Fibroblast of gingiva (primary cell): Measurements from ENCODE around the gene SLC4A3.
"Not testable (repeated sequence)": the region's sequence is repeated elsewhere in the genome, so short reads cannot be mapped to it uniquely, and the experiment has no call there.

Experiments
- DNase-seq: peaks from one replicate; pipeline ENCODE4 v3.0.0-alpha.2; 2011; ENCODE audit warnings: low read depth

SLC4A3 gene

GRCh38 chr2:219648963-219649362 is 21.5 kb downstream of the SLC4A3 start:
- no peak for DNase-seq

- no peak for DNase-seq
Measured at GRCh38 chr2:219650426-219651248, 23.2 kb downstream of the SLC4A3 start.

GRCh38 chr2:219651656-219652055 is 24.2 kb downstream of the SLC4A3 start:
- DNase-seq = not testable (repeated sequence)

GRCh38 chr2:219656526-219656925 is 29.1 kb downstream of the SLC4A3 start:
- DNase-seq = no peak

DNA sequence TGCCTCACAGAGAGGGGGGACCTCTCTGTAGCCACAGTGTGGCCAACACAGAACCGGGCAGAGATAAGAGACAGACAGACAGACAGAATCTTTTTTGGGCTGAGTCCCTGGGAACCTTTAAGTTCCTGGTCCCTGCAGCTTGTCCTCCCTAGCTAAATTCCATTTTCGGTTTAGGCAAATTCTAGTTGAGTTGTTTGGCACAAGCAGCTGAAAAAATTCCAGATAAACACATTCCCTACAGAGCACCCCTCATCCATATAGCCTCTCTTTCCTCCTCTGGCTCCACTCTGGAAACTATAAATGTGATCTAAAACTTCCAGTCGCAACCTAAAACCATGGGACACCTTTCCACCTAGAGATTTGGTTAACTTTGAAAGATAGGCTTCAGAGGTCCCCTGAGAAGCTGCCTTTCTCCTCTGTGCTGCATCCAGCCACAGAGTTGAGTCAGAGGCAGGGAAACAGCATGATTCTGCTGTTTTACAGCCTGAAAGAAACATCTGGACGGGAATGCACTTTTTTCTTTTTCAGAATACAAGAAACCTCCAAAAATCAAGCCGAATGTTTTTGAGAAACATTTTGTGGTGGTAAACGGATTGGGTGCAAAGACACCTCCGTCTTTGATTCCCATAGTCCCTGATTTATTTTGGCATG is 30.9 kb downstream of the SLC4A3 start:
- no peak for DNase-seq

GRCh38 chr2:219658874-219659273 is 31.4 kb downstream of the SLC4A3 start:
- DNase-seq = no peak

GRCh38 chr2:219661197-219661954 is 33.9 kb downstream of the SLC4A3 start:
- no peak for DNase-seq

DNA sequence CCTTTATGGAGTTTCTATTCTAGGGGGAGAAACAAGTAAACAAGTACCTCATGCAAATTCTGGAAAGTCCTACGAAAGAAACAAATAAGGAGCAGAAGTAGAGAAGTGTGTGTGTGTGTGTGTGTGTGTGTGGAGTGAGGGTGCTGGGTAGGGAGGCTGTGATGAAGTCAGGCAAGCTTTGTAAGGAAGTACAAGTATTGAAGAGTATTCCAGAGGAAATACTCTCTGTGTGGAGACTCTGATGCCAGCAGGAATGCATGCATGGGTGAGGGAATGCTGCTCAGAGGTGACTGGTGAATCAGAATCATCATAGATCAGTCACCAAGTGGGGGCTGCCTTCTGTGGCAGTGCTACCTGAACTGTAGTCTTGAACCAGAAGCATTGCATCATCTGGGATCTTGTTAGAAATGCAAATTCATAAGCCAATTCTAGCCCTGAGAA is 34.5 kb downstream of the SLC4A3 start:
- DNase-seq = no peak

- no peak for DNase-seq
Measured at GRCh38 chr2:219662566-219662965, 35.1 kb downstream of the SLC4A3 start.

- no peak for DNase-seq
Measured at GRCh38 chr2:219663116-219663762, 35.8 kb downstream of the SLC4A3 start.

GRCh38 chr2:219664041-219664440 is 36.6 kb downstream of the SLC4A3 start:
- DNase-seq = no peak

GRCh38 chr2:219664944-219665343 is 37.5 kb downstream of the SLC4A3 start:
- DNase-seq = no peak

DNA sequence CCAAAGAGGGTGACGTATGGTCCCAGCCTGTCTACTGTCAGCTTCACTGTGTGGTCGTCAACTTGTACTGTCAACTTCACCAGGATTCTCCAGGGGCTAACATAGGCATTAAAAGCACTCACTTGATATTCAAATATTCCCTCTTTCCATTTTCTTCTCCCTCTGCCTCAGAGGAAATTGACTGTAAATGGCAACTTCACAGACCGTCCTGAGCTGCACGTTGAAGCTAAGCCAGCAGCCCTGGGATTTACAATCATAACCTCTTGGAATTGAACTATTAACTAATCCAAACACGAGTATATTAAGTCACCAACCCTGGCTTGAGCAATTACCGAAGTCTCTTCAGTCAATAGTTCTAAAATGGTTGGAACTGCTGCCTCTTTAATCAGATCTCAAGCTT is 38.5 kb downstream of the SLC4A3 start:
- DNase-seq = no peak

DNA sequence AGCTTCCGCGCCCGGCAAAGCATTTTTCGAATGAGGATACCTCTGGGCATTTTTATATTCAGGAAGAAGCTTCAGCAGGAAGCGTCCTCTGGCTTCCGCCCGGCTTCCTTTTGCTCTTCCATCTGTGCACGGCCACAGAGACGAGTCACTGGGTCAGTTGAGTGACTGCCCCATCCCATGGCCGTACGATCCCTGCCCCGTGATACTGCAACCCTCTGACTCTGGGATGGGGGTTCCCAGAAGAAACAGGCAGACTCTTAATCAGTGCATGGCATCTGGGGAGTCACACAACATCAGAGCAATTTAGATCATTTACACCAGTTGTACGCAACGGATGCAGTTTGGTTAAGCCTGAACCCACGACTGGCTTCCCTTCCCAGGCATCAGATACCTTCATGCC is 40.9 kb downstream of the SLC4A3 start:
- DNase-seq = no peak

DNA sequence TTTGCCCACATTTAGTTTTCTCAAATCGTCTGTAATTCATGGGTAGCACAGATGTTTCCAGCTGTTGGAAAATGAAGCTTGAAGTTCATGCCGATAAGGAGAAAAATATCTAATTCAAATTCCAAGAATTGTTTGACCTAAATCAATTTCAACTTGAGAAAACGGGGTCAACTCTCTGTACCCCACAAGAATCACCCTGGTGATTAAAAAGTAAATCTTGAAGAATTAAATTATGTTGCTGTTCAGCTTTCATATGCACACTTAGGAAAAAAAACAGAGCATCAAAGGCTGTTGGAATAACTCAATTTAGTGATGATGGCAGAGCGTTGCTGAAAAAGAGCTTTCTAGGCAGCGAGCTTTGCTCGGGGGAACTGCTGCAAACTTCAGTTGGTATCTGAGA is 43.0 kb downstream of the SLC4A3 start:
- no peak for DNase-seq

DNA sequence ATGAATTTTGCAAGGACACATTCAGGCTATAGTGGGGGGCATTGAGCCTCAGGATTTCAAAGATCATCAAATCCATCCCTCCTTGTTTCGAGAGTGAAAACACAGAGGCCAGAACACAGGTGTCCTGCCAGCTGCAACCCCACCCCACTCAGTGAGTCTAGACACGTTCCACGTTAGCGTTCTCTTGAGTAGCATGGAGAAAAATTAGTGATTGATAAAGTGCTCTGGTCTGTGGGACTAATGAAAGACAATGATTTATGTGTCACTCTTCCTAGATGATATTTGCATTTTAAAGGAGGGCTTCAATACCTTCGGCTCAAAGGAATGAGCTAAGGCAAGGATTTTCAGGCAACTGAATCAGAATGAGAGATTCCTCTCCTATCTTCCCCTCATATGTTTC is 43.8 kb downstream of the SLC4A3 start:
- no peak for DNase-seq

DNA sequence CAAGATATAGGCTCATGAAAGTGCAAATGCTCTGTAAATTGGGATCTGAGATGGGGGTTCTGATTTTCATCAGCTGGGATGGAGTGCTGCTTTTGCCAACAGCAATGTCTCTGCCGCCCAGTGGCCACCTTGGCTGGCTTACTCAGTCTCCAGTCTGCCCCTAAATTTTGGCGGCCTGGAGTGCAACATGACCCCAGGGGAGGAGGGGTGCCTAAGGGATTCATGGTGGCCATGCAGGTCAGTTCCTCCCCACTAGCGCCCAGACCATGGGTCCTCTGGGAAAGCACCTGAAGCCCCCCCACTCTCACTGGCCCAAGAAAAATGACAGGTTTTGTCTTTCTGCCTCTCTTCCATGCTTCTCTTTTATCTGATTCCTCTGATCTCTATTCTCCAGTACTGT is 45.0 kb downstream of the SLC4A3 start:
- no peak for DNase-seq

DNA sequence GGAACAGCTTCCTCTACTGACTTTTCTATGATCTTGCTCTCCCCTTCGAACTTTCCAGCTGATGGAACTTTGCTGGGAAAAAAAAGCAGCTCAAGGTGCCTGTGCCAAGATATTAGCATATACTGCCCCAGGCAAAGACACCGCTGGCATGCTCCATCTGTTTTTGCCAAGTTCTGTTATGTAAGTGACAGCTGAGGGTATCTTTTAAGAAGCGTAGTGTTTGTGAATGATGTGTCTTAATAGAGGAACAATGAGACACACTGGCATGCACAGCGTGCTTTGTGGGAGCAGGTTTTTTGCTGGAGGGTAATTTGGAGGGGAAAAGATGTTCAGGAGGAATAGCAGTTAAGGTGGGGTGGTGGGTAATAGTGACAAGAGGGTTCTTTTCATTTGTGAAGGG is 47.8 kb downstream of the SLC4A3 start:
- no peak for DNase-seq

GRCh38 chr2:219676586-219676985 is 49.2 kb downstream of the SLC4A3 start:
- DNase-seq = no peak

DNA sequence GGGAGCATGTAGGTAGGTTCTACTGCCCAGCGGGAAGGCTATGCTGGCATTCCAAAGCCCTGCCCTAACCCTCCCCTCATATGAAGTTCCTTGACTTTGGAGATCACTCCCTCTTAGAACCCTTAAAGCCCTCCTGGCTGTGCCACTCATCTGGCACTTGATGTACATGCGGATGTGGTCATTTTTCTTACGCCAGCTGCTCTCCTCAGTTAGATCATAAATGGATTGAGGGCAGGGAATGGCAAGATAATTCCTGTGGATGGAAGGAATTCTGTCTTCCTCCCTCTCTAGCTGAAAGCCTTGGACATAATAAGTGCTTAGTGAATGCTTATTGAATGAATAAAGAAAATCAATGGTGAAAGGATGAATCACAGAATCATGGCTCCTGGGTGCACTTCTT is 51.6 kb downstream of the SLC4A3 start:
- DNase-seq = no peak

GRCh38 chr2:219679571-219679970 is 52.1 kb downstream of the SLC4A3 start:
- no peak for DNase-seq

DNA sequence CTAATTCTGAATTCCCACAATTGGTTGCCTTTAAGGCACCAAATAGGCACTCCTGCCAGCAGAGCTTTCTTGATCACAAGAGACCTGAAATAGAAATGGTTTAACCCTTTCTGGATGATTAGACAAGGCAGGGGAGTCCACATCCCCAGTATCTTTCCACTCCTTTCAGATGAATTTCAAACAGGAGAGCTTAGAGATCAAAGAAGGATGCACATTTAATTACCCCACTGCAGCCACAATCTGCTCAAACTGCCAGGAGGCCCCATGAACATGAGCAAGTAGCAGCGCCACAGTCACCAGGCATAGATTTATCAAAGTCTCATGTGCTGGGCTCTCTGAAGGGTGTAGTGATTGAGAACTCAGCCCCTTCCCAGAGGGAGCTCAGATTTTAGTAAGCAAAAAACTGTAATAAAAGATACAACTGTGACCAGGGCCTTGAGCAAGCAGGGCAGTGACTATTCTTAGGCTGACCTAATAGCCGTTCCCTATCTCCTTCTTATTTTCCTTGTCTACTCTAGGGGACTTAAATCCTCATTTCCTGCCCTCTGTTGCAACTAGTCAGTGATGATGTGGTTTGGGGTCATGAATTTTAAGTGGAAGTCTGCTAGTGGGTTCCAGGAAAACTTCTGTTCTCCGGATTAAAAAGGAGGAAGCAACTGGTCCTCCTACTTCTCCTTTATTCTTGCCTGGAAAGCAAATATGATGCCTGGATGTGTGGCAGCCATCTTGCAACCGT is 53.7 kb downstream of the SLC4A3 start:
- DNase-seq = no peak
